Testis (tissue), 2 donors: ENCODE results near the gene ZNF839.

Source experiments
- POLR2A ChIP-seq: fragments of 450-650 bp; IDR thresholded peaks from one replicate; pipeline ENCODE4 v1.6.1; 2017; ENCODE audit warnings: antibody characterized with exemption, mild to moderate bottlenecking, moderate library complexity
- TF ChIP-seq, protein P1 (sequence below), 3 experiments: fragments of 450-650 bp in 2 of 3; fragments of 200-600 bp in 1 of 3; sonication (generic) in 1 of 3; IDR thresholded peaks; one replicate each; pipeline ENCODE4 v1.5.1; 2016 to 2019; ENCODE audit warnings: antibody characterized with exemption in 3 of 3, mild to moderate bottlenecking in 2 of 3, moderate library complexity in 1 of 3

GRCh38 chr14:102333390-102333789 lies 13.8 kb downstream of the ZNF839 start:
- TF ChIP-seq, protein P1, sequence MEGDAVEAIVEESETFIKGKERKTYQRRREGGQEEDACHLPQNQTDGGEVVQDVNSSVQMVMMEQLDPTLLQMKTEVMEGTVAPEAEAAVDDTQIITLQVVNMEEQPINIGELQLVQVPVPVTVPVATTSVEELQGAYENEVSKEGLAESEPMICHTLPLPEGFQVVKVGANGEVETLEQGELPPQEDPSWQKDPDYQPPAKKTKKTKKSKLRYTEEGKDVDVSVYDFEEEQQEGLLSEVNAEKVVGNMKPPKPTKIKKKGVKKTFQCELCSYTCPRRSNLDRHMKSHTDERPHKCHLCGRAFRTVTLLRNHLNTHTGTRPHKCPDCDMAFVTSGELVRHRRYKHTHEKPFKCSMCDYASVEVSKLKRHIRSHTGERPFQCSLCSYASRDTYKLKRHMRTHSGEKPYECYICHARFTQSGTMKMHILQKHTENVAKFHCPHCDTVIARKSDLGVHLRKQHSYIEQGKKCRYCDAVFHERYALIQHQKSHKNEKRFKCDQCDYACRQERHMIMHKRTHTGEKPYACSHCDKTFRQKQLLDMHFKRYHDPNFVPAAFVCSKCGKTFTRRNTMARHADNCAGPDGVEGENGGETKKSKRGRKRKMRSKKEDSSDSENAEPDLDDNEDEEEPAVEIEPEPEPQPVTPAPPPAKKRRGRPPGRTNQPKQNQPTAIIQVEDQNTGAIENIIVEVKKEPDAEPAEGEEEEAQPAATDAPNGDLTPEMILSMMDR (IDR thresholded peaks at IDR 0.05): no peak
- no peak for TF ChIP-seq POLR2A
